Sigmoid colon (tissue), 7 donors: ENCODE results near the gene PRDM1. TPM values are rescaled to one million over a fixed set of nuclear protein-coding genes. Genes with fewer than 3 reads are reported as not detected.

Experiments
- DNase-seq: peaks from one replicate; pipeline ENCODE4 v3.0.0-alpha.2; 2019
- H3K27ac ChIP-seq, 4 donors: fragments of 200-600 bp; sonication (generic); one replicate each; pipeline ENCODE4 v1.5.1; 2016 to 2019; ENCODE audit warnings: mild to moderate bottlenecking in 1 of 4
- H3K27me3 ChIP-seq, 3 donors: fragments of 200-600 bp; sonication (generic); one replicate each; pipeline ENCODE4 v1.5.1; 2019; ENCODE audit warnings: mild to moderate bottlenecking in 1 of 3
- H3K36me3 ChIP-seq, 4 donors: fragments of 200-600 bp; sonication (generic); one replicate each; pipeline ENCODE4 v1.5.1; 2016 to 2019
- H3K4me1 ChIP-seq, 4 donors: fragments of 200-600 bp; sonication (generic); one replicate each; pipeline ENCODE4 v1.5.1; 2017 to 2019
- H3K4me3 ChIP-seq, 4 donors: fragments of 200-600 bp; sonication (generic); one replicate each; pipeline ENCODE4 v1.5.1; 2017 to 2019; ENCODE audit warnings: mild to moderate bottlenecking in 2 of 4, moderate library complexity in 1 of 4
- H3K9me3 ChIP-seq, 4 donors: fragments of 200-600 bp in 3 of 4; sonication (generic) in 3 of 4; one replicate each; pipeline versions ENCODE4 v1.5.1 to v1.6.1; 2013 to 2019
- EP300 ChIP-seq, 4 donors: sonication (generic); formaldehyde crosslinking; IDR thresholded peaks; one replicate each; pipeline ENCODE4 v1.6.1; 2017; ENCODE audit warnings: antibody characterized with exemption in 4 of 4
- POLR2A ChIP-seq, 2 donors: fragments of 450-650 bp; IDR thresholded peaks; one replicate each; pipeline ENCODE4 v1.6.1; 2016; ENCODE audit warnings: antibody characterized with exemption in 2 of 2, mild to moderate bottlenecking in 2 of 2, moderate library complexity in 2 of 2
- POLR2AphosphoS5 ChIP-seq, 4 donors: sonication (generic); formaldehyde crosslinking; IDR thresholded peaks; one replicate each; pipeline ENCODE4 v1.6.1; 2017; ENCODE audit warnings: antibody characterized with exemption in 4 of 4
- WGBS, 2 donors: extraction: QIAGEN DNeasy Blood & Tissue Kit; methylation state at CpG; one replicate each; pipeline ENCODE4 v1.1.7; 2013; 5-methylcytosine and 5-hydroxymethylcytosine counted together
- intact Hi-C: fragments of 100-400 bp; cut with DNase I; formaldehyde crosslinking; loops from one replicate; pipeline ENCODE4 v1.15.1; 2023
- polyA plus RNA-seq, 3 donors: library from polyadenylated mRNA; stranded (reverse); fragments of 200-250 nt; gene quantifications; one replicate each; pipeline ENCODE4 v1.2.3, GENCODE V29; 2013
- total RNA-seq, 4 donors: library from RNA; depleted of rRNA; stranded (reverse); fragments of >200 nt; gene quantifications; one replicate each; pipeline ENCODE4 v1.1.0, GENCODE V29; 2016
- TF ChIP-seq, protein P1 (sequence below), 4 experiments: fragments of 450-650 bp in 3 of 4; fragments of 200-600 bp in 1 of 4; IDR thresholded peaks; one replicate each; pipeline ENCODE4 v1.5.1; 2016 to 2019; ENCODE audit warnings: antibody characterized with exemption in 4 of 4, mild to moderate bottlenecking in 3 of 4, moderate library complexity in 2 of 4
- donor health status: healthy with polysubstance abuse.
- donor health status: Bipolar disorder and iron deficiency.
- donor health status: healthy.

PRDM1 gene
- total and polyA plus RNA-seq, 7 donors, result 0.55 to 17.6 (median 1.6) TPM

GRCh38 chr6:106045077-106045476 is 41.1 kb upstream of the PRDM1 start:
- Histone ChIP-seq H3K27ac (no peak overlapping the region), H3K4me3 (no peak overlapping the region), H3K4me1 (no peaks in the 10 kb centered on the region), H3K27me3 (no peaks in the 10 kb centered on the region), H3K9me3 (no peaks in the 10 kb centered on the region), H3K36me3 (no peaks in the 10 kb centered on the region)
- intact Hi-C loops, result no loop called here
- no peak for TF ChIP-seq POLR2AphosphoS5 (IDR thresholded peaks at IDR 0.05)
- TF ChIP-seq, protein P1, sequence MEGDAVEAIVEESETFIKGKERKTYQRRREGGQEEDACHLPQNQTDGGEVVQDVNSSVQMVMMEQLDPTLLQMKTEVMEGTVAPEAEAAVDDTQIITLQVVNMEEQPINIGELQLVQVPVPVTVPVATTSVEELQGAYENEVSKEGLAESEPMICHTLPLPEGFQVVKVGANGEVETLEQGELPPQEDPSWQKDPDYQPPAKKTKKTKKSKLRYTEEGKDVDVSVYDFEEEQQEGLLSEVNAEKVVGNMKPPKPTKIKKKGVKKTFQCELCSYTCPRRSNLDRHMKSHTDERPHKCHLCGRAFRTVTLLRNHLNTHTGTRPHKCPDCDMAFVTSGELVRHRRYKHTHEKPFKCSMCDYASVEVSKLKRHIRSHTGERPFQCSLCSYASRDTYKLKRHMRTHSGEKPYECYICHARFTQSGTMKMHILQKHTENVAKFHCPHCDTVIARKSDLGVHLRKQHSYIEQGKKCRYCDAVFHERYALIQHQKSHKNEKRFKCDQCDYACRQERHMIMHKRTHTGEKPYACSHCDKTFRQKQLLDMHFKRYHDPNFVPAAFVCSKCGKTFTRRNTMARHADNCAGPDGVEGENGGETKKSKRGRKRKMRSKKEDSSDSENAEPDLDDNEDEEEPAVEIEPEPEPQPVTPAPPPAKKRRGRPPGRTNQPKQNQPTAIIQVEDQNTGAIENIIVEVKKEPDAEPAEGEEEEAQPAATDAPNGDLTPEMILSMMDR (IDR thresholded peaks at IDR 0.05), result no peak
- TF ChIP-seq EP300 (IDR thresholded peaks at IDR 0.05), result no peak
- no peak for TF ChIP-seq POLR2A (IDR thresholded peaks at IDR 0.05)
- 18 to 69% methylated on average over 2 of the region's 2 CpGs for WGBS, 2 donors
- DNase-seq, result no peak

DNA sequence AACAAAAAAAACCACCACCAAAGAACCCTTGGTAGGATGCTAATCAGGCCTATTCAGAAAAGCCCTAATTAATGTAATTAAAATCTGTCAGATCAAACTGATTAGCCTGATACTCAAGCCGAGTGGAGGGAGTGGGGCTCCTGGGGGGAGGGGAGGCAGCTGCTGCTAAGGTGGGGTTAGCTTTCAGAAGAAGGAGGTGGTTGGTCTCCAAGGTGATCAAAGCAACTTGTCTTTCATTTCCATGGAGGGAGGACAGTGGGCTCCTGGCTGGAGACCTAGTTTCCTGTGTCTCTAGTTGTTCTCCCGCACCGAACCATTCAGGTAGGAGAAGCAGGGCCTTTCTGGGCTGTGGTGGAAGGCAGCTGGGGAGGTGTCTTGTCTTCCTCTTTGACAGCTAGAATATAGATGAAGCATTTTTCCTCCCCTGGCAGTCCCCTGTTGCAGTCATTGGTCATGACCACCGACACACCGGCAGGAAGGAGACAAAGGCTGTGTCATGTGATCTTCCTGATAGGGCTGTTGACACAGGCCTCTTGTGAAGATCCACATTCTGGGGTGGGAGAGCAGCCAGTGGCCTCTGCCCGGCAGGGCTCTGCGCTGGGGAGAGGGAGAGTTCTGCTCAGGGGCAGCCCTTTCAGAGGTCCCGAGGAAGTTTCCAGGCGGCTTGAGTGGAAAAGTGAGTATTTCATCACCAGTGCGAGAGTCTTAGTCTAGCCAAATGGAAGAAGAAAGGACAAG is 39.9 kb upstream of the PRDM1 start:
- Histone ChIP-seq H3K36me3 (no peaks in the 10 kb centered on the region), H3K9me3 (no peaks in the 10 kb centered on the region), H3K4me1 (no peaks in the 10 kb centered on the region), H3K27ac (no peak overlapping the region), H3K27me3 (no peaks in the 10 kb centered on the region), H3K4me3 (no peak overlapping the region)
- no peak for DNase-seq
- 92 to 94% methylated on average over 10 of the region's 10 CpGs for WGBS, 2 donors
- no peak for TF ChIP-seq EP300 (IDR thresholded peaks at IDR 0.05)
- TF ChIP-seq POLR2A (IDR thresholded peaks at IDR 0.05), result no peak
- TF ChIP-seq, protein P1 (IDR thresholded peaks at IDR 0.05), result no peak
- TF ChIP-seq POLR2AphosphoS5 (IDR thresholded peaks at IDR 0.05), result no peak
- intact Hi-C loops, result no loop called here

DNA sequence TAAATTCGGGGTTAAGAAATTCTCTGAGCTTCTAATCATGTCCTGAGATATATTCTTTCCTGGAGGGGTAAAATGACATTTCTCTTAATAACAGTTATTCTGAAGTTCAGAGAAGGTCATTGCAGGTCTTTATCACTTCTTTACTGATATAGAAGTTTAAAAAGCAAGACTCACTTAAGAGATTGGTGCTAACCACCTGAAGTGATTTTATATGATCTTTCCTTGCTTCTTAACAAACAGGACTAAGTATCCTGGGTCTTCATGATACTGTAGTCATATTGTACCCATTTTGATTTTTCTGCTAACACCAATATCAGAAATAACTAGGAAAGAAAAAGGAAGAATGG is 39.3 kb upstream of the PRDM1 start:
- Histone ChIP-seq H3K9me3 (no peaks in the 10 kb centered on the region), H3K4me3 (no peak overlapping the region), H3K27me3 (no peaks in the 10 kb centered on the region), H3K36me3 (no peaks in the 10 kb centered on the region), H3K27ac (no peak overlapping the region), H3K4me1 (no peaks in the 10 kb centered on the region)
- 91 to 96% methylated on average over 1 of the region's 1 CpG for WGBS, 2 donors
- TF ChIP-seq, protein P1 (IDR thresholded peaks at IDR 0.05), result no peak
- TF ChIP-seq EP300 (IDR thresholded peaks at IDR 0.05) (no peak), POLR2AphosphoS5 (IDR thresholded peaks at IDR 0.05) (no peak), POLR2A (IDR thresholded peaks at IDR 0.05) (no peak)
- intact Hi-C loops, result no loop called here
- DNase-seq, result no peak

DNA sequence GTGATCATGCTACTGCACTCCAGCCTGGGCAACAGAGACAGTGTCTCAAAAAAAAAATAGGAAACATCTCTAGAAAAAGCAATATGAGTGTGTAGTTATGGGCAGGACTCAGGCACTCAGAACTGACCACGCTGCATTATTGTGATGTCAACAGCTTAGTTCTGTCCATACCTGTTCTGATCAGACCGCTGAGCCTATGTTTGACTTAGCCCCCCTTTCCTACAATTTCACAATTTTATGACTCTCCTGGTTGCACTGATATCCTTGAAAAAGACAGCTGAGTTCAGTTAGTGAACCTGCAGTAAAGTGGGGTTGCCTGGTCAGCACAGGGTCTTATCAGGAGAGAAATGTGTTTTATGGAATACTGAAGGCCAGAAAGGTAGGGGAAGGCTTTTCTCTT is 37.8 kb upstream of the PRDM1 start:
- no peak for DNase-seq

More for the DNA sequence above, 37.8 kb upstream of the PRDM1 start:
- WGBS, 2 donors, result 25 to 65% methylated on average over 2 of the region's 2 CpGs
- TF ChIP-seq EP300 (IDR thresholded peaks at IDR 0.05), result no peak
- TF ChIP-seq, protein P1 (IDR thresholded peaks at IDR 0.05), result no peak
- TF ChIP-seq POLR2A (IDR thresholded peaks at IDR 0.05), result no peak
- TF ChIP-seq POLR2AphosphoS5 (IDR thresholded peaks at IDR 0.05), result no peak
- Histone ChIP-seq H3K4me1 (no peaks in the 10 kb centered on the region), H3K27ac (no peak overlapping the region), H3K9me3 (no peaks in the 10 kb centered on the region), H3K4me3 (no peak overlapping the region), H3K36me3 (no peaks in the 10 kb centered on the region), H3K27me3 (no peaks in the 10 kb centered on the region)
- intact Hi-C loops, result no loop called here
